Central memory CD8-positive, alpha-beta T cell (primary cell): ENCODE data around the gene NUDT16L1.

Source experiments
- ATAC-seq: fragments of 150-1000 bp; cut with Tn5 transposase; replicated peaks from 2 replicates; pipeline ENCODE4 v1.10.0; 2022; ENCODE audit warnings: mild to moderate bottlenecking, moderate FRiP score, moderate number of reproducible peaks; ENCODE audit not compliant: poor library complexity, severe bottlenecking; ENCODE audit errors: extremely low read depth
- DNase-seq, 2 donors: peaks; one replicate each; pipeline ENCODE4 v3.0.0; 2021; ENCODE audit warnings: low spot score in 2 of 2
- H3K27ac Mint-ChIP-seq: one replicate; pipeline ENCODE4 v1.8.0; 2022; ENCODE audit warnings: low read depth, mild to moderate bottlenecking, moderate library complexity, mixed read lengths
- H3K27me3 Mint-ChIP-seq: one replicate; pipeline ENCODE4 v1.8.0; 2022; ENCODE audit warnings: mixed read lengths
- H3K36me3 Mint-ChIP-seq: one replicate; pipeline ENCODE4 v1.8.0; 2022; ENCODE audit warnings: mild to moderate bottlenecking, moderate library complexity, mixed read lengths; ENCODE audit not compliant: insufficient read depth
- H3K4me1 Mint-ChIP-seq: one replicate; pipeline ENCODE4 v1.8.0; 2022; ENCODE audit warnings: mixed read lengths
- H3K4me3 Mint-ChIP-seq: one replicate; pipeline ENCODE4 v1.8.0; 2022; ENCODE audit warnings: mild to moderate bottlenecking, moderate library complexity, mixed read lengths
- H3K9me3 Mint-ChIP-seq: one replicate; pipeline ENCODE4 v1.8.0; 2022; ENCODE audit warnings: mixed read lengths

Gene NUDT16L1

GRCh38 chr16:4668313-4668960 is 24.9 kb upstream of the NUDT16L1 start:
- DNase-seq, result no peak

GRCh38 chr16:4673387-4674046 is 19.8 kb upstream of the NUDT16L1 start:
- no peak for DNase-seq
- Mint-ChIP-seq H3K27ac (no peak overlapping the region), H3K27me3 (no peaks in the 10 kb centered on the region), H3K36me3 (peaks cover 3% of the 10 kb centered on the region), H3K9me3 (no peaks in the 10 kb centered on the region), H3K4me1 (peaks cover 25% of the 10 kb centered on the region), H3K4me3 (no peak overlapping the region)
- no peak for ATAC-seq

More at GRCh38 chr16:4668313-4668960, 24.9 kb upstream of the NUDT16L1 start:
- Mint-ChIP-seq H3K9me3 (no peaks in the 10 kb centered on the region), H3K36me3 (peaks cover 7% of the 10 kb centered on the region), H3K27me3 (no peaks in the 10 kb centered on the region), H3K4me3 (no peak overlapping the region), H3K27ac (no peak overlapping the region), H3K4me1 (peaks cover 8% of the 10 kb centered on the region)
- no peak for ATAC-seq

DNA sequence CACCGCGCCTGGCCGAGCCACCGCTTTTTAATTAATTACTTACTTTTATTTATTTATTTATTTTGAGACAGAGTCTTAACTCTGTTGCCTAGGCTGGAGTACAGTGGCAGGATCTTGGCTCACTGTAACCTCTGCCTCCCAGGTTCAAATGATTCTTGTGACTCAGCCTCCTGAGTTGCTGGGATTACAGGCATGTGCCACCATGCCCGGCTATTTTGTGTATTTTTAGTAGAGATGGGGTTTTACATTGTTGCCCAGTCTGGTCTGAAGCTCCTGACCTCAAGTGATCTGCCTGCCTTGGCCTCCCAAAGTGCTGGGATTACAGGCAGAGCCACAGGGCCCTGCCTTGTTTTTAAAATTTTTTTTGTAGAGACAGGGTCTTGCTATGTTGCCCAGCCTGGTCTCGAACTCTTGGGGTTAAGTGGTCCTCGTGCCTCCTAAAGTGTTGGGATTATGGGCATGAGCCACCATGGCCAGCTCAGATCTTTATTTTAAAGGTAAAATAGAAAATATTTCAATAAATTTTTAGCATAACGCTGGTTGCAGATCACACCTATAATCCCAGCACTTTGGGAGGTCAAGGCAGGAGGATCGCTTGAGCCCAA is 18.3 kb upstream of the NUDT16L1 start:
- H3K9me3 Mint-ChIP-seq, result no peaks in the 10 kb centered on the region
- H3K4me3 Mint-ChIP-seq, result peak overlapping the region; percentile 62
- no peak for DNase-seq
- ATAC-seq, result no peak
- peak overlapping the region; percentile 92 for H3K27ac Mint-ChIP-seq
- peaks cover 4% of the 10 kb centered on the region for H3K36me3 Mint-ChIP-seq
- peaks cover 26% of the 10 kb centered on the region for H3K4me1 Mint-ChIP-seq
- H3K27me3 Mint-ChIP-seq, result no peaks in the 10 kb centered on the region

DNA sequence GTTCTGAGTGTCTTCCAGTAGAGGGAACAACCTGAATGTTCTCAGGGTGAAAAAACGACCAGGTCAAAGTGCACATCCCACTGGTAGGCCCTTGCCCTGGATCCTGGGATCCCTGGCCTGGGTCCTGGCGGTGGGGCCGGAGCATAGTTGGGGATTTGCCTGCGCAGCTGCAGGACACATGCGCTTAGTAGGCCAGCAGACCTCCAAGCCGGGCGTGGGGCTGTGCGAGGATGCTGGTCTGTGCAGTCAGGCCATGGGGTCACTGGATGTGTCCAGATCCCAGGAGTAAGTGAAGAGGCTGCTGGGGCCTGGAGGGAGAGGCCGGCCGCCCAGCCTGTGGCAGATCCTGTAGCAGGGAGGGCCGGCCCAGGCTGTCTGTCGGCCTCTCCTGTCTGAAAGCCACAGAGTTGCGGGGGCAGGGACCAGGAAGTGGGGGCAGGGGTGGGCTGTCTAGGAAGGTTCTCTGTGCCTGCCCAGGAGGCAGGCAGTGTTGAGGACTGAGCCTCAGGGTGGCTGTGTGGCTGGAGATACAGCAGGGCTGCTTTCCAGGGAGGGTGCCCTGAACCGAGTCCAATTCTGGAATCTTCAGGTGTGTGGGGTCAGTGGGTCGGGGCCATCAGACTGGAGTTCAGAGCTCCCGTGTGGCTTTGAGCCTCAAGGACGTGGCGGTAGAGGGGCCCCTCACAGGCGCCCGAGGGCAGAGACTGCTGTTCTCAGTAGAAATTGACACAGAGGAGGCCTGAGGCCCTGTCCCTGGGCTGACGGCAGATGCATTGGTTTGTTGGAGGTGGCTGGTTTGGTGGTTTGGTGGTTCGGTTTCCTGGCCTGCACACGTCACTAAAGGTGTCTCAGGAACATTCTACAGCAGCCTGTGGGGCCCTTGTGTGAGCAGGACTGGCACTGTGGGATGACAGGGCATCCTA is 17.2 kb upstream of the NUDT16L1 start:
- peak overlapping the region; percentile 92 for H3K27ac Mint-ChIP-seq
- no peaks in the 10 kb centered on the region for H3K9me3 Mint-ChIP-seq
- no peaks in the 10 kb centered on the region for H3K27me3 Mint-ChIP-seq
- DNase-seq (peak; percentile 44 to 57), ATAC-seq (peak; percentile 95)
- H3K4me3 Mint-ChIP-seq, result peak overlapping the region; percentile 62
- peaks cover 4% of the 10 kb centered on the region for H3K36me3 Mint-ChIP-seq
- H3K4me1 Mint-ChIP-seq, result peaks cover 26% of the 10 kb centered on the region

DNA sequence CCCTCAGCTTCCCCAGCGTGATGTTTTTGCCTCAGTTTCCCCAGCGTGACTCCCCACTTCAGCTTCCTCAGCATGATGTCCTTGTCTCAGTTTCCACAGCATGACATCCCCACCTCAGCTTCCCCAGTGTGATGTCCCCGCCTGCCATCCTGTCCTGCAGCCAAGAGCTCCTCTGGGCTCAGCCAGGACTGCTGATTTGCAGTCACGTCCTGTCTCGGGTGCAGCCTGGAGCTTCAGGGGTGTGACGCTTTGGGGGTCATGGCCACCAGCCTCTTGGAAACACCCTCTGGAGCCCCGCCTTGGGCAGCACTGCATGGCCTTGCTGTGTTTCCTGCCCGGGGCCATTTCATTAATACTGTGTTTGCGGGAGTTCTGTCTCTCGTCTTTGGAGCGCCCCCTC is 16.5 kb upstream of the NUDT16L1 start:
- Mint-ChIP-seq H3K27ac (peak overlapping the region; percentile 92), H3K4me3 (peak overlapping the region; percentile 62), H3K4me1 (peaks cover 26% of the 10 kb centered on the region), H3K27me3 (no peaks in the 10 kb centered on the region), H3K36me3 (peaks cover 7% of the 10 kb centered on the region), H3K9me3 (no peaks in the 10 kb centered on the region)
- ATAC-seq, result peak; percentile 9
- DNase-seq, result no peak

GRCh38 chr16:4677390-4677789 is 16.0 kb upstream of the NUDT16L1 start:
- Mint-ChIP-seq H3K36me3 (peaks cover 9% of the 10 kb centered on the region), H3K27ac (peak overlapping the region; percentile 92), H3K27me3 (no peaks in the 10 kb centered on the region), H3K9me3 (no peaks in the 10 kb centered on the region), H3K4me1 (peaks cover 26% of the 10 kb centered on the region), H3K4me3 (no peak overlapping the region)
- no peak for ATAC-seq
- no peak for DNase-seq

DNA sequence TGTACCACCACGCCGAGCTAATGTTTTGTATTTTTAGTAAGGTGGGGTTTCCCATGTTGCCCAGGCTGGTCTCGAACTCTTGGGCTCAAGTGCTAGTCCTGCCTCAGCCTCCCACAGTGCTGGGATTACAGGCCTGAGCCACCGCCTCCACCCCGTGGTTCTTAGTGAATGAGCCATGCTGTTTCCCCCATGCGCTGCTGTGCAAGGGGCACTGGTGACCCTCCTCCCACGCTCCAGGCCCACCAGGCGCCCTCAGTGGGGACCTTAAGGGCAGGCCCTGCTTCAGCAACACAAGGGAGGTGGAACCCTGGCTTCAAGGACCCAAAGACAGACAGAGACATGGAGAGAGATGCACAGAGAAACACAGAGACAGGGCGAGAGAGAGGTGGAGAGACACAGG is 15.4 kb upstream of the NUDT16L1 start:
- Mint-ChIP-seq H3K9me3 (no peaks in the 10 kb centered on the region), H3K4me1 (peaks cover 26% of the 10 kb centered on the region), H3K27ac (peak overlapping the region; percentile 85)

GRCh38 chr16:4678596-4678995 is 14.8 kb upstream of the NUDT16L1 start:
- H3K27ac Mint-ChIP-seq, result peak overlapping the region; percentile 85
- no peak for DNase-seq
- peaks cover 8% of the 10 kb centered on the region for H3K36me3 Mint-ChIP-seq
- no peaks in the 10 kb centered on the region for H3K9me3 Mint-ChIP-seq
- peaks cover 26% of the 10 kb centered on the region for H3K4me1 Mint-ChIP-seq
- H3K27me3 Mint-ChIP-seq, result no peaks in the 10 kb centered on the region
- H3K4me3 Mint-ChIP-seq, result no peak overlapping the region
- no peak for ATAC-seq

More for the DNA sequence above, 15.4 kb upstream of the NUDT16L1 start:
- Mint-ChIP-seq H3K36me3 (peaks cover 9% of the 10 kb centered on the region), H3K4me3 (no peak overlapping the region), H3K27me3 (no peaks in the 10 kb centered on the region)
- no peak for DNase-seq
- ATAC-seq, result no peak

DNA sequence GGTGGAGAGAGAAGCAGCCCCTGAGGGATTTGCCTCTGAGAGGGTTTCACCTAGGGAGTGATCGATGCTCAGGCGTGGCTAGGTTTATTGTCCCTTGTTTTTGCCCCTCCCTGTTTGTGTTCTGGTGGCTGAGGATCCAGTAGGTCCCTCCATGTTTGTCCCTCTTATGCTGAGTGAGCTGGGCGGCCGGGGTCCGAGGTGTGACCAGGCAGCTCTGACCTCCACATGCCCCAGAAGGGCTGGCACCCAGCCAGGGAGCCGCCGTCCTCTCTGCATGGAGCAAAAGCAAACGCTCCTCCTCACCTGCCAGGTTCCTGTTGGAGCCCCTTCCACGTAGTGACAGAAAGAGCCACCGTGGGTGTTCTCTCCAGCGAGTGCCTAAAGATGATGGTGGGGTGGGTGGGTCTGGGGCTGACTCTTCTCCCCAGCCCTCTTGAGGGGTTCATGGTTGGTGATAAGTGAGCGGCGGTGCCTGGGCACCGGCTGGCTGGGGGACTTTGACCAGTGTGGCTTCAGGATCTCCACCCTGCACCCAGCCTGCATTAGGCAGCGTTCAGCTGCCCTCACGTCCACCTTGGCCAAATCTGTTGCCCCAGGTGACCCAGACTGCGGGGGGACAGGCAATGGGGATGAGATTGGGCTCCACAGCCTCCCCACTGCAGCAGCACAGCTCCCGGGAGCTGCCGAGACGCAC is 14.1 kb upstream of the NUDT16L1 start:
- ATAC-seq, result no peak
- H3K36me3 Mint-ChIP-seq, result peaks cover 7% of the 10 kb centered on the region
- no peaks in the 10 kb centered on the region for H3K9me3 Mint-ChIP-seq
- no peak overlapping the region for H3K27ac Mint-ChIP-seq
- no peak overlapping the region for H3K4me3 Mint-ChIP-seq
- H3K27me3 Mint-ChIP-seq, result no peaks in the 10 kb centered on the region
- H3K4me1 Mint-ChIP-seq, result peaks cover 26% of the 10 kb centered on the region
- DNase-seq, result no peak

GRCh38 chr16:4679850-4680636 is 13.3 kb upstream of the NUDT16L1 start:
- ATAC-seq (no peak), DNase-seq (no peak)
- no peaks in the 10 kb centered on the region for H3K9me3 Mint-ChIP-seq
- no peaks in the 10 kb centered on the region for H3K27me3 Mint-ChIP-seq
- peaks cover 26% of the 10 kb centered on the region for H3K4me1 Mint-ChIP-seq
- peak overlapping the region; percentile 36 for H3K4me3 Mint-ChIP-seq
- H3K27ac Mint-ChIP-seq, result peak overlapping the region; percentile 73
- peaks cover 8% of the 10 kb centered on the region for H3K36me3 Mint-ChIP-seq

DNA sequence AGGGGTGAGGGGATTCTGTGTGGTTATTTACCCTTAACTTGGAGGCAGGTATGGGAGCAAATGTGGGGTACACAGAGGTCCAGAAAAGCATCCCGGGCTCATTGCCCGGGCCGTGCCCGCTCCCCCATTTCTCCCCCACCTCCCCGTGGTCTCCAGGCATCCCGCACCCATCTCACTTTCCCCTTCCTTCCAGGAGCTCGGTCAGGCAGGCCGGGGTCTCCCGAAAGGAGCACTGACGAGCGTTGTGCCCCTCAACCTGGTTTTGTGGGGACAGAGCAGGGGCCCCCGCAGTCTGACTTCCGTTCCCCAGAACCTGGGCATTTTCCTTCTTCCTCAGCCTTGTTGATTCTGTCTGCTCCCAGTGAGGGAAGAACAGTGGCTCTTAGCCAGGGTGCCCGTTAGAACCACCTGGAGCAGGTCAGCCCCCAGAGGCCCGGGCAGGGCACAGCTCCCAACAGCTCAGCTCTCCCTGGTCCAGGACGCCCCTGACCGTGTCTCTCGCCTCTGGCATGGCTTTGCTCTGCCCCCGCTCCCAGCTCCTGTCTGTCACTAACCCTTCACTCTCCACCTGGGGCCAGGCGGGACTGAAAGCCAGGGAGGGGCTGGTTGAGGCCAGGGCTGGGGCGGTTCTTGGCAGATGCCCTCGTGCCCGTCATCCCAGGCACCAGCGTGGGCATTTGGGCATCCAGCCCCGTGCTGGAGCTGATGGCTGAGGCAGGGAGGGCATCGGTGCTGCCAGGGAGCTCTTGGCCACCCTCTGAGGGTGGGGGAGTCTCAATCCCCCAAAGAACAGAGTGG is 12.5 kb upstream of the NUDT16L1 start:
- H3K4me1 Mint-ChIP-seq, result peaks cover 21% of the 10 kb centered on the region
- peak overlapping the region; percentile 73 for H3K27ac Mint-ChIP-seq
- ATAC-seq (no peak), DNase-seq (no peak)
- H3K9me3 Mint-ChIP-seq, result no peaks in the 10 kb centered on the region
- no peaks in the 10 kb centered on the region for H3K27me3 Mint-ChIP-seq
- no peak overlapping the region for H3K4me3 Mint-ChIP-seq
- peaks cover 10% of the 10 kb centered on the region for H3K36me3 Mint-ChIP-seq
